ENCODE data around the gene SDC4. TPM values are rescaled to one million over a fixed set of nuclear protein-coding genes. Genes with fewer than 3 reads are reported as not detected.

Gene SDC4
- total and polyA plus RNA-seq, 7 donors: 32.2 to 323 (median 95.2) TPM

GRCh38 chr20:45359069-45359405, 10.8 kb upstream of the SDC4 start:
- peaks cover 66% of the 10 kb centered on the region for H3K4me1 ChIP-seq

DNA sequence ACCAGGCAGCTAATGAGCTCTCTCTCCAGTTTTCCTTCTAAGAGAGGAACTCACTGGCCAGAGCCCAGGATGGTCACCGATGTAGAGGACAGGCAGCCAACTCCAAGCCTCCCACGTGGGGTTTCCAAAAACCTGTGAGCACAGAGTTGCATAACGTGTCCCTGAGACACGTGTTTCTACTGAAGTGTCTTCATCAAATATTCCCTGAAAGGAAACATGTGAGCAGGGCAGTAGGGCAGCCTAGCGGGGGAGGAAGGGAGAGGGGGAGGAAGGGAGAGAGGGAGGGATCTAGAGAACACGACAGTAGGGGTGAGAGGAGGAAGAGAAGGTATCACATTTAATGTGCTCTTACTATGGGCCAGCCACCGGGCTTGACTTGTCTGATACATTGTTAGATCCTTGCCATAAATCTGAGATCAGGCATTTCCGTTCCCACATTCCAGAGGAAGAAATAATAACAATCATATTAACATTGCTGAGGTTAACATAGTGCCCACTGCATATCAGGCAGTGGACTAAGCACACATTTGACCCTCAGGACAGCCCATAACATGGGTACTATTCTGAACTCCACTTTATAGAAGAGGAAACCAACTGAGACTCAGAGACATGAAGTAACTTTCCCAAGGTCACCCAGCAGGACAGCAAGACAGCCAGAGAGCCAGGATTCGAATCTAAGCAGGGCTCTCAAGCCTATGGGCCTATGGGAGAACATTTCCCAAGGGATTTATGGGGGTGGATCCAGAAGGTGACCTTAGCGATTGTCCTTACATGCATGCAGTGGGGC, 10.3 kb upstream of the SDC4 start:
- ATAC-seq (peak; percentile 72 to 76 (median 74)), DNase-seq (peak; percentile 82 to 88)
- no peaks in the 10 kb centered on the region for H3K27me3 ChIP-seq (ENCODE audit: insufficient read depth in 3 of 3, low read length in 2 of 3)
- no peak for TF ChIP-seq CTCF (IDR thresholded peaks at IDR 0.05)
- peak overlapping the region; percentile 90 for H3K27ac ChIP-seq
- 6 to 14% (median 7%) methylated on average over 10 of the region's 10 CpGs for WGBS, 3 donors
- H3K4me1 ChIP-seq: peaks cover 61% of the 10 kb centered on the region
- no peaks in the 10 kb centered on the region for H3K36me3 ChIP-seq (ENCODE audit: insufficient read depth in 1 of 2, low read depth in 1 of 2)
- peak overlapping the region; percentile 5 for H3K4me3 ChIP-seq
- intact Hi-C loops (cut with DNase I): loop anchor here in 1 of 2 donors (10.0 kb wide), 1 partner anchor 436 kb away; the partner anchor contains the start of genes DNTTIP1 and WFDC3
- no peaks in the 10 kb centered on the region for H3K9me3 ChIP-seq

More at GRCh38 chr20:45359069-45359405, 10.8 kb upstream of the SDC4 start:
- peak; percentile 67 to 78 for DNase-seq
- peak overlapping the region; percentile 90 for H3K27ac ChIP-seq
- WGBS, 3 donors: 17 to 32% (median 21%) methylated on average over 7 of the region's 7 CpGs
- no peaks in the 10 kb centered on the region for H3K36me3 ChIP-seq (ENCODE audit: insufficient read depth in 1 of 2, low read depth in 1 of 2)
- ATAC-seq: peak; percentile 55 to 73 (median 68)
- H3K9me3 ChIP-seq: no peaks in the 10 kb centered on the region
- intact Hi-C loops (cut with DNase I): loop anchor here in 1 of 2 donors (10.0 kb wide), 1 partner anchor 436 kb away; the partner anchor contains the start of genes DNTTIP1 and WFDC3
- peak overlapping the region; percentile 5 for H3K4me3 ChIP-seq
- H3K27me3 ChIP-seq (ENCODE audit: insufficient read depth in 3 of 3, low read length in 2 of 3): no peaks in the 10 kb centered on the region
- no peak for TF ChIP-seq CTCF (IDR thresholded peaks at IDR 0.05)

GRCh38 chr20:45355209-45356084, 7.2 kb upstream of the SDC4 start:
- Histone ChIP-seq H3K27me3 (ENCODE audit: insufficient read depth in 3 of 3, low read length in 2 of 3) (no peaks in the 10 kb centered on the region), H3K4me3 (no peak overlapping the region), H3K4me1 (peaks cover 56% of the 10 kb centered on the region), H3K36me3 (ENCODE audit: insufficient read depth in 1 of 2, low read depth in 1 of 2) (no peaks in the 10 kb centered on the region), H3K9me3 (no peaks in the 10 kb centered on the region), H3K27ac (peak overlapping the region; percentile 90)
- no peak for TF ChIP-seq CTCF (IDR thresholded peaks at IDR 0.05)
- 53 to 85% (median 72%) methylated on average over 5 of the region's 5 CpGs for WGBS, 3 donors
- ATAC-seq: no peak
- DNase-seq: no peak
- intact Hi-C loops (cut with DNase I): loop anchor here in 1 of 2 donors (10.0 kb wide), 1 partner anchor 439 kb away; the partner anchor contains the start of genes DNTTIP1 and WFDC3

DNA sequence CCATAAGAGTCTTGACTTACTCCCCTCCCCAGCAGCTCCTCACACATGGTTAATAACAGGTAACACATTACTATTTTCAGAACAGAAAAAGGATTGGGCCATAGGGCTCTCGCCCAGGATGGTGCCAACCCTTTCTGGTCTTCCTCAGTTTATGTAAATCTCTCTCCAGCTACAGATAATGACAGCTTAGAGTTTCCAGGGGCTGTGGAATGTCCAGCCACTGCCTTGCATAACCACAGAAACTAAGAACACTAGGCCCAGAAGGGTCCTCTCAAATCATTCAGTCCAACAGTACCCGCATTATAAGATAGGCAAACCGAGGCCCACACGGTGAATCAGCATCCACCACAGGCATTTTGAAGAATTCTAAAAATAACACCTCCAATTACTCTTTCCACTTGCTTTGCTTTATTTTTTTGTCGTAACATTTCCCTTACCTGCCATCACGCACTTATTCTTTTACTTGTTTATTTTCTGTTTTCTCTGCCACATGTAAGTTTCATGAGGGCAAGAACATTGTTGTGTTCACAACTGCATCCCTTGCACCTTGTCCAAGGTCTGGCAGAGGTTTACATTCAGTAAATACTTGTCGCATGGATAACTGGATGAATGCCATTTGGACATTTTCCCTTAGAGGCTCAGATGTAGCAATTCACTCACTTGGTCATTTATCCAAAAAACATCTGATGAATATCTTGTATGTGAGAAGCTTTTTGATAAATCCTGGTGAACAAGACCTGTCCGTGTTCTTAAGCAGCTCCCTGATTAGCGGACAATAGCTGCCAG, 6.4 kb upstream of the SDC4 start:
- Histone ChIP-seq H3K27ac (peak overlapping the region; percentile 90), H3K36me3 (ENCODE audit: insufficient read depth in 1 of 2, low read depth in 1 of 2) (no peaks in the 10 kb centered on the region), H3K4me3 (no peak overlapping the region), H3K4me1 (peaks cover 49% of the 10 kb centered on the region), H3K27me3 (ENCODE audit: insufficient read depth in 3 of 3, low read length in 2 of 3) (no peaks in the 10 kb centered on the region), H3K9me3 (no peaks in the 10 kb centered on the region)
- no peak for TF ChIP-seq CTCF (IDR thresholded peaks at IDR 0.05)
- DNase-seq: no peak
- intact Hi-C loops (cut with DNase I): loop anchor here in 1 of 2 donors (10.0 kb wide), 1 partner anchor 440 kb away; the partner anchor contains the start of genes DNTTIP1 and WFDC3
- 69 to 73% (median 72%) methylated on average over 9 of the region's 9 CpGs for WGBS, 3 donors
- ATAC-seq: no peak
